Activated T-cell treated with anti-CD3 and anti-CD28 coated beads, Interleukin-2, amount 50 U/mL, for 24 hours (primary cell): ENCODE results near the gene G6PD.
A peak's percentile ranks its signal among the peaks of the same experiment; 100 is the strongest.

Source experiments
- DNase-seq: peaks from one replicate; pipeline ENCODE4 v3.0.0-alpha.2; 2020
- H3K27ac Mint-ChIP-seq: 2 replicates; pipeline ENCODE4 v1.8.0; 2020; ENCODE audit warnings: mild to moderate bottlenecking, mixed read lengths
- H3K27me3 Mint-ChIP-seq: 2 replicates; pipeline ENCODE4 v1.8.0; 2020; ENCODE audit warnings: mixed read lengths
- H3K36me3 Mint-ChIP-seq: 2 replicates; pipeline ENCODE4 v1.8.0; 2020; ENCODE audit warnings: low read depth, mixed read lengths
- H3K4me1 Mint-ChIP-seq: 2 replicates; pipeline ENCODE4 v1.8.0; 2020; ENCODE audit warnings: low read depth, mixed read lengths
- H3K4me3 Mint-ChIP-seq: 2 replicates; pipeline ENCODE4 v1.8.0; 2020; ENCODE audit warnings: mild to moderate bottlenecking, moderate library complexity, mixed read lengths
- H3K9me3 Mint-ChIP-seq: 2 replicates; pipeline ENCODE4 v1.8.0; 2020; ENCODE audit warnings: mixed read lengths

G6PD gene

DNA sequence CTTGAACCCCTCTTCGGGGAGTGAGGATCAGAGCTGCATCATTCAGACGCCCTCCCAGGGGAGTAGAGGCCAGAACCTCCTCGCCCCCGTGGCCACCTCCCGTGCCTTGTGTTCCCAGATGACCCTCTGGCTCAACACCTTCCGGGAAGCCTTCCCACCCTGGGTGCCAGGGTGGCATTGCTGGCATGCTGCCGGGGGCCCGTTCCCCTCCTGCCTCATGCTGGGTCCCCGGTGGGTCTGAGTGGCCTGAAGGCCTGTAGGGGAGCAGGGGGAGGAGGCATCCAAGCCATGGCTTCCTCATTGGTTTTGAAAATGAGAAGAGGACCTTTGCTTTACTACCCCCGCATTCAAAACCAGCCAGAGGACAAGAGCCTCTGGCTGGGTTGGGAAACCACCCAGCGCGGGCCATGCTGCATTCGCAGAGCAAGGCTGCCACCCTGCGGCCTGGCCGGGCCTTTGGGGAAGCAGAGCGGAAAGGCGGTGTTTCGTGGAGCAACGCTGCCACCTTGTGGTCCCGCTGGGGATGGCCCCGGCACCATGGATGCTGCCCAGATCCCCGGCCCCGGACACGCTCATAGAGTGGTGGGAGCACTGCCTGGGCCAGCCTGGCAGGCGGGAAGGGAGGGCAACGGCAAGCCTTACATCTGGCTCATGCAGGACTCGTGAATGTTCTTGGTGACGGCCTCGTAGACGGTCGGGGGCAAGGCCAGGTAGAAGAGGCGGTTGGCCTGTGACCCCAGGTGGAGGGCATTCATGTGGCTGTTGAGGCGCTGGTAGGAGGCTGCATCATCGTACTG, 11.9 kb downstream of the G6PD start:
- no peaks in the 10 kb centered on the region for H3K9me3 Mint-ChIP-seq
- H3K36me3 Mint-ChIP-seq: peaks cover 64% of the 10 kb centered on the region

DNA sequence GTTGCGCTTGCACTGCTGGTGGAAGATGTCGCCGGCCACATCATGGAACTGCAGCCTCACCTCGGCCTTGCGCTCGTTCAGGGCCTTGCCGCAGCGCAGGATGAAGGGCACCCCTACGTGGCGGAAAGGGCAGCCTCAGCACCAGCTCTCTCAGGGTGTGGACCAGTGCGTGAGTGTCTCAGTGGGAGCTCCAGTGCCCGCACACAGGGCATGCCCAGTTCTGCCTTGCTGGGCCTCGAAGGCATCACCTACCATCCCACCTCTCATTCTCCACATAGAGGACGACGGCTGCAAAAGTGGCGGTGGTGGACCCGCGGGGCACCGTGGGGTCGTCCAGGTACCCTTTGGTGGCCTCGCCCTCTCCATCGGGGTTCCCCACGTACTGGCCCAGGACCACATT, 14.0 kb downstream of the G6PD start:
- Mint-ChIP-seq H3K36me3 (peaks cover 53% of the 10 kb centered on the region), H3K4me3 (no peak overlapping the region), H3K27ac (no peak overlapping the region), H3K4me1 (peaks cover 12% of the 10 kb centered on the region), H3K9me3 (no peaks in the 10 kb centered on the region), H3K27me3 (peaks cover 10% of the 10 kb centered on the region)
- no peak for DNase-seq

More for the DNA sequence above, 11.9 kb downstream of the G6PD start:
- H3K4me3 Mint-ChIP-seq: no peak overlapping the region
- peaks cover 23% of the 10 kb centered on the region for H3K4me1 Mint-ChIP-seq
- peak; percentile 96 for DNase-seq
- peaks cover 18% of the 10 kb centered on the region for H3K27me3 Mint-ChIP-seq
- peak overlapping the region; percentile 69 for H3K27ac Mint-ChIP-seq

DNA sequence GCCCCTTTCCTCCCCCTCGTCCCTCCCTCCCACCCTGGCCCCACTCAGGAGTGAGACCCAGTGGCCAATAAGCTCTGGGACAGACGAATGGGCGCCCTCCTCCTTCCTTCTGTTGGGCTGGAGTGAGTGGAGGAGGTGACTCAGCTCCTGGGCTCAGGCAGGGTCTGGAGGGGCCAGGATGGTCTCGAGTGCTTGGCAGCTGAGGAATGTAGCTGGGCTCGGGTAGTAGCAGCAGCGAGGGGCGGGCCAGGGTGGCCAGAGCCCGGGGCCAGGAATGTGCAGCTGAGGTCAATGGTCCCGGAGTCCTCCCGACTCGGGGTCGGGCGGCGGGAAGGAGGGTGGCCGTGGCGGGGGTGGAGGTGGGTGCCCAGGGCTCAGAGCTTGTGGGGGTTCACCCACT, 15.0 kb downstream of the G6PD start:
- H3K27ac Mint-ChIP-seq: no peak overlapping the region
- H3K4me3 Mint-ChIP-seq: no peak overlapping the region
- H3K4me1 Mint-ChIP-seq: peaks cover 20% of the 10 kb centered on the region
- no peaks in the 10 kb centered on the region for H3K9me3 Mint-ChIP-seq
- peaks cover 51% of the 10 kb centered on the region for H3K36me3 Mint-ChIP-seq
- H3K27me3 Mint-ChIP-seq: peaks cover 8% of the 10 kb centered on the region
- DNase-seq: no peak

DNA sequence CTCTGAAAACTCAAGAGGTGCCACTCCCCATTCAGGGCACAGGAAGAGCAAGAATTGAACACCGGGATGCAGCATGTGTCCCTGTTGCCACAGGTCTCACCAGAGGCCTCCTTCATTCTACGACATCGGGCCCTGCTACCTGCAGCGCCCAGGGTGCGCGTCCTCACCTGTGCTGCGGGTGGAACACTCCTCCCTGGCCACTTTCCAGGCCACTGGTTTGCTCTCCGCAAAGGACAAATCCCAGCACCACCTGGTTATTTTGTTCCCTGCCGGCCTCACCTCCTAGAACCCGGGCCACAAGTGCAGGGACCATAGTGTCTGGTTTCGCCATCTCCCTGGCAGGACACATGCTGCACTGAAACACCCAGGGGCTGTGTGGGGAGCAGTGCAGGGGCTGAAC, 16.4 kb downstream of the G6PD start:
- DNase-seq: no peak
- Mint-ChIP-seq H3K36me3 (peaks cover 40% of the 10 kb centered on the region), H3K27ac (no peak overlapping the region), H3K4me1 (peaks cover 28% of the 10 kb centered on the region), H3K27me3 (peaks cover 2% of the 10 kb centered on the region), H3K4me3 (no peak overlapping the region), H3K9me3 (no peaks in the 10 kb centered on the region)

DNA sequence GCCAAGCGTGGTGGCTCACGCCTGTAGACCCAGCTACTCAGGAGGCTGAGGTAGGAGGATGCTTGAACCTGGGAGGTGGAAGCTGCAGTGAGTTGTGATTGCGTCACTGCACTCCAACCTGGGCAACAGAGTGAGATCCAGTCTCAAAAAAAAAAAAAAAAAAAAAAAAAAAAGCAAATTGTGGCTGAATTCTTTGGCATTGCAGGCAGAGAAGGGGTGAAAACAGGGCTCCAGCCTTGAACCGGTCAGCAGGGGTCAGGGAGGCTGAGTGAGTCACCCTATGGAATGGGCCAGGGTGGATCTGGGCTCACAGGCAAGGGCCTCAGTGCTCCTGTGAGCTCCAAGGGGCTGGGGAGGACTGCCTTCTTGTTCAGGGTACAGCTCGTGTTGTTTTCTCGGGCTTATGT, 17.4 kb downstream of the G6PD start:
- Mint-ChIP-seq H3K4me3 (no peak overlapping the region), H3K36me3 (peaks cover 31% of the 10 kb centered on the region), H3K27ac (no peak overlapping the region), H3K27me3 (no peaks in the 10 kb centered on the region), H3K9me3 (no peaks in the 10 kb centered on the region), H3K4me1 (peaks cover 21% of the 10 kb centered on the region)
- DNase-seq: no peak

DNA sequence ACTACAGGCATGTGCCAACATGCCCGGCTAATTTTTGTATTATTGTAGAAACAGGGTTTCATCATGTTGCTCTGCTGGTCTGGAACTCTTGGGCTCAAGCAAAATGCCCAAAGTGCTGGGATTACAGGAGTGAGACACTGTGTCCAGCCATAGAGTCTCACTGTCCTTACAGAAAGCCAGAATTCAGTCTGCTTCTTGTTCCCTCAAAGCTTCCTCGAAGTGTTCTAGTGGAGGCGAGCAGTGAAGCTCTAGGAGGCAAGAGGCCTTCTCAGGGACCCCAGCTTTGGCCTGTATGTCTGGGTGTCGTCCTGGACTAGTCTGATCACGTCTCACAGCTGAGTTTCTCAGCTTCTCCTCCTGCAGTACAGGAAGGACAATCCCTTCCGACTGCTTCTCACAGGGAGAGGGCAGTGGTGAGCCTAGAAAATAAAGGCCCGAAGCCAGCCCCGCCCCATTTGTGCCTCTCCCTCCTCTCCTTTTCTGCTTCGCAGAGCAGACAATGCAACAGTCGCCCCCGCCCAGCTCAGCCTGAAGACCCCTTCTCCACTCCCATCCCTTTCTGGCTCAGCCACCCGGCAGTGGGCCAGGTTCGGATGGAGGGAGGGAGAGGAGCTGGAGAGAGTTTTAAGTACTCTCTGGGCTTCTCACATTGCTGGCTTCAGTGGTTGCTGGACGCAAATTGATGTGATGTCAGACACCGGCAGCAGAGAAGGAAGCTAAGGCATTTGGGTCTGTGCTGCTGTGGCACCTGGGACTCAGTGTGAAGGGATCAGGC, 19.6 kb downstream of the G6PD start:
- no peak overlapping the region for H3K4me3 Mint-ChIP-seq
- DNase-seq: peak; percentile 68
- H3K9me3 Mint-ChIP-seq: no peaks in the 10 kb centered on the region
- peaks cover 10% of the 10 kb centered on the region for H3K36me3 Mint-ChIP-seq
- peaks cover 20% of the 10 kb centered on the region for H3K4me1 Mint-ChIP-seq
- peak overlapping the region; percentile 29 for H3K27ac Mint-ChIP-seq
- peaks cover 9% of the 10 kb centered on the region for H3K27me3 Mint-ChIP-seq

DNA sequence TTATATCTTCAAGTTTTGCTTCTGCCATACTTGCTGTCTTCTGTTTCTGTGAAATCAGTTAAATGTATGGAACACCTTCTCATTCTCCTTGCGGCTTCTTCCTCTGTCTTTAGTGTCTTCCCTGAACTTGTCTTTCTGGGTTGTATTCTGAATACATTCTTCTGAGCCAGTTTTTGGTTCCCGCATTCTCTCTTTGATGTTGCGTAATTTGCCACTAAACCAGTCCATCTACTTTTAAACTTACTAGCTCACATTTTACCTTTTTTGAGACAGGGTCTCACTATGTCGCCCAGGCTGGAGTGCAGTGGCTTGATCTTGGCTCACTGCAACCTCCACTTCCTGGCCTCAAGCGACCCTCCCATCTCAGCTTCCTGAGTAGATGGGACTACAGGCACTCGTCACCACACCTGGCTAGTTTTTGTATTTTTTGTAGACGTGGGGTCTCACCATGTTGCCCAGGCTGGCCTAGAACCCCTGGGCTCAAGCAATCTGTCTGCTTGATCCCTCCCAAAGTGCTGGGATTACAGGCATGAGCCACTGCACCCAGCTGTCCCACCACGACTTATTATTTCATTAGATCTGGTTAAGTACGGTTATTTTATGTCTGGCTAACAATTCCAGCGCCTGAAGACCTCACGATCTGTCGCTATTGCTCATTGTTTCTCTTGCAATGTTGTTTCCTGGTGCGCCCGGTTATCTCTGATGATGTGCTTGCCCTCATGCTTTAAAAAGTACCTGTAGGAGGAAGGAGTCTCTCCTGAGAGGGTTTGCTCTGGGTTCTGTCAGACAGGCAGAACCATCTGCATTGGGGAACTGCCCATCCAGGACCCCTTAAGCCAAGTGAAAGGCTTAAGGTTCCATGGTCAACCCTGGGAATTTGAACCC, 20.8 kb downstream of the G6PD start:
- H3K9me3 Mint-ChIP-seq: no peaks in the 10 kb centered on the region
- peaks cover 20% of the 10 kb centered on the region for H3K4me1 Mint-ChIP-seq
- no peak overlapping the region for H3K27ac Mint-ChIP-seq
- H3K36me3 Mint-ChIP-seq: peaks cover 4% of the 10 kb centered on the region
- DNase-seq: no peak
- H3K4me3 Mint-ChIP-seq: no peak overlapping the region
- peaks cover 9% of the 10 kb centered on the region for H3K27me3 Mint-ChIP-seq

DNA sequence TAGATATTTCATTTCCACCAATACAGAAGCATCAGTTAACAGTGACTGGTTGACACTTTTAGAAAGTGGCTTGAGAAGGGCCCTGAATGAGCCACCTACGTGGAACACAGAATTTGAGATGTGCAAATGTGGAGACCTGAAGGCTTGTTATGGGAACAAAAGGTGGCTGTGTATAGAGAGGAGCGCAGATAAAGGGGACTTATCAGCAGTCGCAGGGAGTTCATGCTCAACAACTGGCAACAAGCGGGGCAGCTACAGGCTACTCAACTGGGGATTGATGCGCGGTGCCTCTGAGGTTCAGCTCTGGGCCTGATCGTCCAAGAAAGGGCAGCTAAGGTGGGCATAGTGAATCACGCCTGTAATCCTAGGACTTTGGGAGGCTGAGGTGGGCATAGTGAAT, 27.3 kb downstream of the G6PD start:
- peaks cover 24% of the 10 kb centered on the region for H3K27me3 Mint-ChIP-seq
- DNase-seq: no peak
- H3K4me3 Mint-ChIP-seq: no peak overlapping the region
- H3K36me3 Mint-ChIP-seq: peaks cover 7% of the 10 kb centered on the region
- H3K9me3 Mint-ChIP-seq: no peaks in the 10 kb centered on the region
- no peak overlapping the region for H3K27ac Mint-ChIP-seq
- peaks cover 11% of the 10 kb centered on the region for H3K4me1 Mint-ChIP-seq

DNA sequence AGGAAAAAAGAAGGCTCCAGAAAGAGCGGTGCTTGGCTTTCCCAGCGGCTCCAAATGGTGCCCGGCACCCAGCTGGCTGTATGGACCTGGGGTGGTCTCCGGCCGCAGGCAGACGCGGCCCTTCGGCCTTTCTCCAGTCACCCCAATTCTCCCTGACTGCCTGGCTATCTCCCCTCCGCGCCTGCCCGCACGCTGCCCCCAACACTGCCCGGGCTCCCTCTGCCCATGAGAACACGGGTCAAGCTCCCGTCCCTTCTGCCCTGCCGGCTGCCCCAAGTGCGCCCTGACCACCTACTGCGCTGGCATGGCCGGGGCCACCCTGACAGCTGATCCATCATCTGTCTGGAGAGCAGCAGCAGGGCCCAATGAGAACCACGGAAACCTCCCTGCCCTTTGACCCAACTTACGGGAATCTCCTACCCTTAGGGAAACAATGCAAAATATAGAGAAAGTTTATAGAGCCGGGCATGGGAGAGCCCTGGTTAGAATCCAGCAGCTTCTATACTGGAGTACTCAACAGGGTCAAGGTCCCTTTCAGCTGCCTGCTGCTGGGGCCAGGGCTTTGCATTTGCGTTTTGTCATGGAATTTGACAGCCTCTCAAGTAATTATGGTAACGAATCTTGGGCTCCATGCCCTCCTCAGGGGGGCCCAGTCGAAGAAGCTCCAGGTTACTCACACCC, 29.4 kb downstream of the G6PD start:
- DNase-seq: no peak
- no peak overlapping the region for H3K4me3 Mint-ChIP-seq
- no peaks in the 10 kb centered on the region for H3K9me3 Mint-ChIP-seq
- H3K4me1 Mint-ChIP-seq: peaks cover 20% of the 10 kb centered on the region
- peaks cover 8% of the 10 kb centered on the region for H3K36me3 Mint-ChIP-seq
- no peak overlapping the region for H3K27ac Mint-ChIP-seq
- peaks cover 20% of the 10 kb centered on the region for H3K27me3 Mint-ChIP-seq

DNA sequence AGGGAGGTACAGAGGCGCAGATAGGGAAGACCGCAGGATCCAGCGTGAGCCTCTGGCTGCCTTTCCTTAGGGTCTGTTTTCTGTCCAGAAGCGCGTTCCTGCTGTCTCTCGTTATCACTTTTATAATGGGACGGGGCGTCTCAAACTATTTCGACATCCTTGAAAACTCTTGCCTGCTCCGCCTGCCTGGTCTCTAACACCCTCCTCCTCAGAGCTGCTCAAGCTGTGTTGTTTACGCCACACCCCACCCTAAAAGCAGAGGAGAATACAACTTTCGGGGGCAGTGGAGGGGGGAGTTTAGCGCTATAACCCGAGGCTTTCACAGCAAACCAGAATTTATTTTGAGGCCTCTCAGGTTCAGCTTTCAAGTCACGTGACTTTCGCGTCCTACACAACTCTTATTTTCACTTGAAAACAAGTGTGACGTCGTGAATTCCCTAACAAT, 30.0 kb downstream of the G6PD start:
- H3K36me3 Mint-ChIP-seq: peaks cover 10% of the 10 kb centered on the region

DNA sequence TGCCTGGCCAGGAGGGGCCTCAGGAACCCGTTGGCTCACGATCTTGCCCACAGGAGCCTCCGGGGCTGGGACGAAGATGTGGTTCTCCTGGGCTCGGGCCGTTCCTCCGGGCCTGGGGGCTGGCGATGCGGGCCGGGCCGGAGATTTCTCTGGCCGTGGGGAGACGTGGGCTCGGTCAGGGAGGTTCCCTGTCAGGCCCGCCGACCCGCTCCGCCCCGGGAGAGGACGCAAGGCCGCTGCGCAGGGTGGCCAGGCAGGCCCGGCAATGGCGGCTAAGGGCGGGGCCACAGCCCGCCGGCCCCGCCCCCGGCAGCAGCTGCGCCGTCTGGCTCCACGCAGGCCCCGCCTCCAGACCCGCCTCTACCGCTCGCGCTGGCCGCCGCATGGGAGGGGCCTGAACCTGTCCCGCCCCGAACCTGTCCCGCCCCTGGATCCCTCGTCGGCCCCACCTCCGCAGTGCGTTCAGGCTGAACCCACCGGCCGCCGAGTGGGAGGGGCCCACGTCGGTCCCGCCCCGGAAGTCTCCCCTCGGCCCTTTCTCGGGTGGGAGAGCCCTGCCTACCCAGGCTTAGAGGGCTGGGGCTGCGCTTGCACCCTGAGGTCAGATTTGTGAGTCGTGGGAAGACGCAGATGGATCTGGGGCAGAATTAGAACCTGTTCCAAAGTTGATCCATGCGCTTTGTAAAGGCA, 30.5 kb downstream of the G6PD start, which contains the start of gene FAM3A:
Gene FAM3A, minus strand, starts transcription at position 267 of the 690 bp plus-strand sequence. CDS start 460 bp downstream, outside the sequence.
- peak within 1 kb of the TSS; percentile 84 for H3K4me3 Mint-ChIP-seq
- peaks cover 28% of the 10 kb centered on the region for H3K4me1 Mint-ChIP-seq
- H3K27ac Mint-ChIP-seq: peak within 1 kb of the TSS; percentile 90
- peaks cover 14% of the 10 kb centered on the region for H3K36me3 Mint-ChIP-seq
- H3K27me3 Mint-ChIP-seq: peaks cover 21% of the 10 kb centered on the region
- DNase-seq: peak; percentile 96
- no peaks in the 10 kb centered on the region for H3K9me3 Mint-ChIP-seq

More for the DNA sequence above, 30.0 kb downstream of the G6PD start:
- H3K4me3 Mint-ChIP-seq: peak overlapping the region; percentile 83
- no peaks in the 10 kb centered on the region for H3K9me3 Mint-ChIP-seq
- peaks cover 22% of the 10 kb centered on the region for H3K4me1 Mint-ChIP-seq
- DNase-seq: no peak
- H3K27me3 Mint-ChIP-seq: peaks cover 20% of the 10 kb centered on the region
- H3K27ac Mint-ChIP-seq: peak overlapping the region; percentile 90

DNA sequence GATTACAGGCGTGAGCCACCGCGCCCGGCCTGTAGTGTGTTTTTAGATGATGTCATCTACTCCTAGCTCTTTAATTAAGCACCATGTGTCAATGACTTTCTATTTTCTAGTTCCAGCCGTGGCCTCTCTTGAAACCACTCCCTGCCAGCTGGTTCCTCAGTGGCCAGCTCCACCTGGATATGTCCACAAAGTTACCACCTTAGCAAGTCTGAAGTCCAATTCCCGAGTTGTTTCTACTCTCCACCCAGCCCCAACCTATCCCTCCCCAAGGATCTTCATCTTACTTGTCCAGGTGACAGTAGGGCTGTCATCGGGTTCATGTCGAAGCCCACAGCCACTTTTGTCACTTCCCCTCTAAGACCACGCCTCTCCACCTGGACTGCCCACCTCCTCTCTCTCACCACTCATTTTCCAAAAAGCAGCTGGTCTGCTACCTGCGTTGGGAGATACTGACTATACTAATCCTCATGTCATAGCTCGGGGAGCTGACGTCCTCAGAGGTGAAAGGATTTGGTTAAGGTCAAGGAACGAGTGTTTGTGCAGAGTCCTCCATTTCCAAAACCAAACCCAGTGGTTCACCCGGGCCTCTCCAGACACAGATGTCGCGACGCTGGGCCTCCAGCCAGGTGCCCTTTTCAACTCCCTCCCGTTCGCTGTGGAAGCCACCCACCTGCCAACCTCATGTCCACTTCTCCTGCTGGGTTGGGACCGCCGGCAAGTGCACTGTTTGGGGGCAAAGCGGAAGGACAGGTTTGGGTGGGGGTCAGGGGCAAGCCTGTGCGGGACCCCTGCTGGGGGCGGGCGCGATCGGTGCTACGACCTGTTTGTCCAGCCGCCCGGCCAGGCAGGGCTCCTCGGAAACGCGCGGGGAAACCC, 31.3 kb downstream of the G6PD start:
- Mint-ChIP-seq H3K36me3 (peaks cover 20% of the 10 kb centered on the region), H3K4me3 (peak overlapping the region; percentile 84), H3K27me3 (peaks cover 25% of the 10 kb centered on the region), H3K4me1 (peaks cover 29% of the 10 kb centered on the region), H3K27ac (peak overlapping the region; percentile 88), H3K9me3 (no peaks in the 10 kb centered on the region)
- no peak for DNase-seq
